ENCODE data around the gene MMP7.

DNA sequence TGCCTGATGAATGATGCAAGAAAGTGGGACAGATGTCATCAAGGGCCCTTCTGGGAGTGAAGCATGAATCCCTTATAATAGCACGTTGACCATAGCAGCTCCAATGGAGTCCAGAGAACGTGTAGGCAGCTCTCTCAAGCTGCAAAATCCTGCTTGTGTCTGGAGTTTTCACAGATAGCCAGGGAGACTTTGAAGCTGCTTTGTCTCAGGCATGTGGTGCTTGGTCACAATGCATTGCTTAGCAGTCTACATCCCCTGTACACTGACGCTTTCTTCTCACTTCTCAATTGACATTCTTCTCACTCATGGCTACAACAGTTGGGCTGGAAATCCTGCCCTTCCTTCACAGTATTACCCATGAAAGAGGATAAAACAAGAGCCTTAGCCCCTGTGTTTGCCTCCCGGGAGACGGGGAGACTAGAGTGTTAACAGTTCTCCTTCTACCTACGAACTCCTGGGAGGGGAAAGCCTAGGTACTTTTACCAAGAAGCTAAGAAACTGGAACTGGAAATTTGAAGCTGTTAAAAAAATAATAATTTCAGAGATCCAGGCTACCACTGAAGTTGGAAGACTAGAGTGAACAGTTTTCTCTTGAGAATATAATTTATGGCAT is 20.7 kb upstream of the MMP7 start:
- TF ChIP-seq CTCF (IDR thresholded peaks at IDR 0.05; ENCODE audit: low read depth, low read length) = no peak
- no peak for TF ChIP-seq MYC (IDR thresholded peaks at IDR 0.05; ENCODE audit: low read depth, low read length)
- TF ChIP-seq MAX (IDR thresholded peaks at IDR 0.05; ENCODE audit: low read depth, low read length) = no peak

Data from NB4 (cell line).